ENCODE data around the gene SYVN1. TPM values are rescaled to one million over a fixed set of nuclear protein-coding genes. Genes with fewer than 3 reads are reported as not detected.

SYVN1 gene
- total RNA-seq, 2 donors from 2014 or later, result 64.3 to 66.0 TPM

DNA sequence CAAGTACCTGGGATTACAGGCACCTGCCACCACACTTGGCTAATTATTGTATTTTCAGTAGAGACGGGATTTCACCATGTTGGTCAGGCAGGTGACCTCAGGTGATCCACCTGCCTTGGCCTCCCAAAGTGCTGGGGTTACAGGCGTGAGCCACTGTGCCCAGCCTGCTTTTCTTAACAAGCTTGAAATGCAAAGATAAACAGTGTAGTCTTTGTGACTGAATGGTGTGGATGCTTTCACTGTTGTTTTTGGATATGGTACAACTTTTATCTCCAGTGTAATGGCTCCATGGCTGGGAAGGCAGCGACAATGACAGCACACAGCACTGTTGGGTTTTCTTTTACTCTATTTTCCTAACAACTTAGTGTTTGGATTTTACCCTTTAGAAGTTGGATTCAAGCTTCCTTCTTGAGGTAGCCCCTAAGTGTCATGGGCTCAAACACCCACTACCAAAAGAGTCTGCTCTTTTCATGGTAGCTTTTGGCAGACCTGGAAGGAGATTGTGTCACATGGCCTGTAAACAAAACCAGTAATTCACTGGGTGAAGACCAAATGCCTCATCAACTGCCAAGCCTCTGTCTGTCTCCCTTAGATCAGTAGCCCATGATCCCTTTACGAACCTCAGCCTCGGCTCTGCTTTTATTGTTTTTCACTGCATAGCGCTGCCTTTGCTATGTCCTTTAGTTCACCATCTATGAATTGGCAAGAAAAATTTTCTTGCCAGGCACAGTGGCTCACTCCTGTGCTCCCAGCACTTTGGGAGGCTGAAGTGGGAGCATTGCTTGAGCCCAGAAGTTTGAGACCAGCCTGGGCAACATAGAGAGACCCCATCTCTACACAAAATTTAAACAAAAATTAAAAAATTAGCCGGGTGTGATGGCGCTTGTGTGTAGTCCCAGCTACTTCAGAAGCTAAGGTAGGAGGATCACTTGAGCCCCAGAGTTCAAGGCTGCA is 31.9 kb downstream of the SYVN1 start:
- Histone ChIP-seq H3K27me3 (no peaks in the 10 kb centered on the region), H3K9ac (ENCODE audit: low read depth in 2 of 2, low read length in 2 of 2) (no peak overlapping the region), H3K4me1 (peaks cover 1% of the 10 kb centered on the region), H3K27ac (no peak overlapping the region), H3K4me3 (no peak overlapping the region), H3K9me3 (no peaks in the 10 kb centered on the region), H3K36me3 (no peaks in the 10 kb centered on the region)
- intact Hi-C loops (cut with DNase I), result no loop called here
- DNase-seq, result no peak
- TF ChIP-seq, protein P1, sequence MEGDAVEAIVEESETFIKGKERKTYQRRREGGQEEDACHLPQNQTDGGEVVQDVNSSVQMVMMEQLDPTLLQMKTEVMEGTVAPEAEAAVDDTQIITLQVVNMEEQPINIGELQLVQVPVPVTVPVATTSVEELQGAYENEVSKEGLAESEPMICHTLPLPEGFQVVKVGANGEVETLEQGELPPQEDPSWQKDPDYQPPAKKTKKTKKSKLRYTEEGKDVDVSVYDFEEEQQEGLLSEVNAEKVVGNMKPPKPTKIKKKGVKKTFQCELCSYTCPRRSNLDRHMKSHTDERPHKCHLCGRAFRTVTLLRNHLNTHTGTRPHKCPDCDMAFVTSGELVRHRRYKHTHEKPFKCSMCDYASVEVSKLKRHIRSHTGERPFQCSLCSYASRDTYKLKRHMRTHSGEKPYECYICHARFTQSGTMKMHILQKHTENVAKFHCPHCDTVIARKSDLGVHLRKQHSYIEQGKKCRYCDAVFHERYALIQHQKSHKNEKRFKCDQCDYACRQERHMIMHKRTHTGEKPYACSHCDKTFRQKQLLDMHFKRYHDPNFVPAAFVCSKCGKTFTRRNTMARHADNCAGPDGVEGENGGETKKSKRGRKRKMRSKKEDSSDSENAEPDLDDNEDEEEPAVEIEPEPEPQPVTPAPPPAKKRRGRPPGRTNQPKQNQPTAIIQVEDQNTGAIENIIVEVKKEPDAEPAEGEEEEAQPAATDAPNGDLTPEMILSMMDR (IDR thresholded peaks at IDR 0.05), result no peak

DNA sequence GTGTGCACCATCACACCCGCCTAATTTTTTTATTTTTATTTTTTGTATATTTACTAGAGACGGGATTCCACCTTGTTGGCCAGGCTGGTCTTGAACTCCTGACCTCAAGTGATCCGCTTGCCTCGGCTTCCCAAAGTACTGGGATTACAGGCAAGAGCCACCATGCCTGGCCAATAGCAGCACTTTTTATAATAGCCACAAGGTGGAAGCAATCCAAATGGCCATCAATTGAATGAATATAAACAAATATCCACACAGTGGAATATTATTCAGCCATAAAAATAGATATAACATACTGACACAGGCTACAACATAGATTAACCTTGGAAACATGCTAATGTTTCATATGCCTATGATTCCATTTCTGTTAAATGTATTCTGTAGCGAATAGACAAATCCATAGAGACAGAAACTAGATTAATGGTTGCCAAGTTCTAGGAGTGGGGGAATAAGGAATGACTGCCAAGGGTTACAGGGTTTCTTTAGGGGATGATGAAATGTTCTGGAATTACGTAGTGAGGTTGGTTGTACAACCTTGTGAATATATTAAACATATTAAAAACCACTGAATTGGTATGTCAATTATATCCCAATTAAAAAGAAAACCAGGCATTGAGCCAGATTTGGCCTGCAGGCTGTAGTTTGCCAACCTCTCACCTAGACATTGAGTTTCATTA is 33.5 kb downstream of the SYVN1 start:
- no peak overlapping the region for H3K27ac ChIP-seq
- intact Hi-C loops (cut with DNase I), result no loop called here

DNA sequence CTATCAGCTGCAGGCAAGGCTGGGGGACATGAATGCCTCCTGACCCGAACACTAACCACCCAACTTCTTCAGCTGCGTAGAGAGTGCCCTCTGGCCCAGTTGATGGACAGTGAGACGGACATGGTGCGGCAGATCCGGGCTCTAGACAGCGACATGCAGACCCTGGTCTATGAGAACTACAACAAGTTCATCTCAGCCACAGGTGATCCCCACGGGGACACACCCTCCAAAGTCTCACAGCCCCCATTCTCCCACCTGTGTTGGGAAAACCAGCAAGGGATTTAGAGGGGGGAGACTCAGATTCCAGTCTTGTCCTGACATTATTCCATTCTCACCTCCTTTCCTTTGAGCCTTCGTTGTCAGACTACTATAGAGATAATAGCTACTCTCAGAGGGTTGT is 37.4 kb downstream of the SYVN1 start:
- H3K4me1 ChIP-seq, result peaks cover 7% of the 10 kb centered on the region
- H3K27me3 ChIP-seq, result no peaks in the 10 kb centered on the region
- peak overlapping the region; percentile 90 for H3K27ac ChIP-seq
- TF ChIP-seq, protein P1 (IDR thresholded peaks at IDR 0.05), result no peak
- intact Hi-C loops (cut with DNase I), result no loop called here
- no peak for DNase-seq
- H3K9me3 ChIP-seq, result no peaks in the 10 kb centered on the region
- no peaks in the 10 kb centered on the region for H3K36me3 ChIP-seq
- H3K4me3 ChIP-seq, result peak overlapping the region; percentile 85
- peak overlapping the region; percentile 79 to 82 for H3K9ac ChIP-seq (ENCODE audit: low read depth in 2 of 2, low read length in 2 of 2)

More for the DNA sequence above, 33.5 kb downstream of the SYVN1 start:
- Histone ChIP-seq H3K9ac (ENCODE audit: low read depth in 2 of 2, low read length in 2 of 2) (no peak overlapping the region), H3K27me3 (no peaks in the 10 kb centered on the region), H3K4me1 (peaks cover 7% of the 10 kb centered on the region), H3K36me3 (no peaks in the 10 kb centered on the region), H3K4me3 (no peak overlapping the region), H3K9me3 (no peaks in the 10 kb centered on the region)
- TF ChIP-seq, protein P1 (IDR thresholded peaks at IDR 0.05), result no peak
- DNase-seq, result no peak

DNA sequence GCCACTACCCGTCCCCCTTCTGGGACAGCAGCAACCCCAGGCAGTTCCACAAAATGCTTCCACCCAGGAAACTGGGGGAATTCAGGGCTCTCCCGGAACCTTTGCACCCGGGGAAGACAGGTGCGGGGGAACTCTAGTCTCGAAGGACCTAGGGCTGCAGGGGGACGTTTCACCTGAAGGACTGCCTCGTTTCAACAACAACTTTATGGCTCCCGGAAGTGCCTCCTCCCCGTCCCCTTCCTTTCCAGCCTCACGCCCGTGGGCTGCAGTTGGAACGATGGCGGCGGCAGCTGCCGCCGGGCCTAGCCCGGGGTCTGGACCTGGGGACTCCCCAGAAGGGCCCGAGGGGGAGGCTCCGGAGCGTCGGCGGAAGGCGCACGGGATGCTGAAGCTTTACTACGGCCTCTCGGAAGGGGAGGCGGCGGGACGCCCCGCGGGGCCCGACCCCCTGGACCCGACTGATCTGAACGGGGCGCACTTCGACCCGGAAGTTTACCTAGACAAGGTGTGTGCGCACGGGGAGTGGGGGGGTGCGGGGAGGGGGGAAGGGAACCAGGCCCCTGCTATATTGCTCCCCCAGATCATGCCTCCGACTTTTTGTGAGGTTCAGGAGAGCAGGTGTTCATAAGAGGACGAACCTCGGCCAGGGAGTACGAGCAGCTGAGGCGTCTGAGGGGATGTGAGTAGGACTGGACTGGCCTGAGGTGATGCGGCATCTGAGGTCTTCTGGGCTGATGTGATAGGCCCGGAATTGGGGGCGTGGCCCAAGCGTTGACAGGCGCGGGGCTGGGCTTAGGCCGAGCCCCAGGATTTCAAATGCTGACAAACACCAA is 38.1 kb downstream of the SYVN1 start, which contains the start of gene VPS51:
TSS of gene VPS51 (plus strand) at position 241 of the 833 bp plus-strand sequence. CDS start at position 278, 37 bp downstream.
- intact Hi-C loops (cut with DNase I), result no loop called here
- peak within 1 kb of the TSS; percentile 85 for H3K4me3 ChIP-seq
- peak; percentile 92 for DNase-seq
- TF ChIP-seq, protein P1 (IDR thresholded peaks at IDR 0.05), result no peak
- peak within 1 kb of the TSS; percentile 79 to 82 for H3K9ac ChIP-seq (ENCODE audit: low read depth in 2 of 2, low read length in 2 of 2)
- H3K36me3 ChIP-seq, result no peaks in the 10 kb centered on the region
- peaks cover 7% of the 10 kb centered on the region for H3K4me1 ChIP-seq
- no peaks in the 10 kb centered on the region for H3K9me3 ChIP-seq
- H3K27ac ChIP-seq, result peak within 1 kb of the TSS; percentile 90
- no peaks in the 10 kb centered on the region for H3K27me3 ChIP-seq

DNA sequence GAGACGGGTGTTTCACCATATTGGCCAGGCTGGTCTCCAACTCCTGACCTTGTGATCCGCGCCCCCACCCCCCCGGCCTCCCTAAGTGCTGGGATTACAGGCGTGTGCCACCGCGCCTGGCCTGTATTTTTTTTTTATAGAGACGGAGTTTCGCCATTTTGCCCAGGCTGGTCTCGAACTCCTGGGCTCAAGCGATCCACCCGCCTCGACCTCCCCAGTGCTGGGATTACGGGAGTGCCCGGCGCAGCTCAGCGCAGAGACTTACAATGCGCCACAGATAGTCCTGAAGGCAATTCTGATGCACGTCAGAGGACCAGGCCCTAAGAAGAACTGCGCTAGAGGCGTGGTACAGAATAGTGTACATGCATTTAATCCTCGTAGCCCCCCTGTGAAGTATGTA is 38.9 kb downstream of the SYVN1 start:
- TF ChIP-seq, protein P1 (IDR thresholded peaks at IDR 0.05), result no peak
- Histone ChIP-seq H3K27me3 (no peaks in the 10 kb centered on the region), H3K9ac (ENCODE audit: low read depth in 2 of 2, low read length in 2 of 2) (peak overlapping the region in 1 of 2 donors; percentile 16), H3K36me3 (no peaks in the 10 kb centered on the region), H3K9me3 (no peaks in the 10 kb centered on the region), H3K4me3 (peak overlapping the region; percentile 85), H3K4me1 (peaks cover 7% of the 10 kb centered on the region), H3K27ac (peak overlapping the region; percentile 90)
- no peak for DNase-seq
- intact Hi-C loops (cut with DNase I), result no loop called here
